IMR-90 (cell line): ENCODE data around the gene FKRP. TPM values are rescaled to one million over a fixed set of nuclear protein-coding genes. Genes with fewer than 3 reads are reported as not detected.

Experiments
- ATAC-seq: fragments of 200-7000 bp; cut with Tn5 transposase; 2 replicates; pipeline ENCODE4 v1.9.1; 2020; ENCODE audit warnings: low read depth, mild to moderate bottlenecking, moderate library complexity
- BruUV-seq: library from RNA; stranded (reverse); fragments of 400-500 nt; replicated peaks from 2 replicates; lab custom pipeline; 2021; lab: Mats Ljungman, UMichigan
- CTCF ChIA-PET: fragments of 300-600 bp; formaldehyde crosslinking; extraction: SDS; loops from one replicate; lab custom pipeline; 2021; ENCODE audit warnings: antibody characterized with exemption; lab: Yijun Ruan, JAX
- POLR2A ChIA-PET: fragments of 300-600 bp; sonication (Branson Sonifier 250); formaldehyde crosslinking; loops from one replicate; lab custom pipeline; 2022; ENCODE audit warnings: antibody characterized with exemption; ENCODE audit not compliant: unreplicated experiment; lab: Charles Lee
- DNase-seq: peaks from one replicate; pipeline ENCODE4 v3.0.0; 2013
- H2AFZ ChIP-seq: replicated peaks from 2 replicates; pipeline ENCODE3; 2013; ENCODE audit warnings: low read length, mild to moderate bottlenecking; ENCODE audit not compliant: poor library complexity
- H2AK5ac ChIP-seq: 2 replicates; pipeline ENCODE4 v1.6.1; 2013; ENCODE audit warnings: low read depth, low read length, inconsistent platforms
- H2AK9ac ChIP-seq: replicated peaks from 2 replicates; pipeline ENCODE3; 2013; ENCODE audit warnings: mild to moderate bottlenecking, low read depth, low read length, moderate library complexity; ENCODE audit not compliant: poor library complexity
- H2BK120ac ChIP-seq: 2 replicates; pipeline ENCODE4 v1.6.1; 2013; ENCODE audit warnings: low read depth, low read length, inconsistent platforms
- H2BK15ac ChIP-seq: 3 replicates; pipeline ENCODE4 v1.6.1; 2013; ENCODE audit warnings: low read depth, low read length, inconsistent platforms
- H2BK20ac ChIP-seq: 2 replicates; pipeline ENCODE4 v1.6.1; 2013; ENCODE audit warnings: low read depth, mild to moderate bottlenecking, inconsistent platforms, low read length, moderate library complexity
- H2BK5ac ChIP-seq: 2 replicates; pipeline ENCODE4 v1.6.1; 2013; ENCODE audit warnings: mild to moderate bottlenecking, low read depth, low read length, inconsistent platforms; ENCODE audit not compliant: poor library complexity, severe bottlenecking
- H3K14ac ChIP-seq: replicated peaks from 2 replicates; pipeline ENCODE4 v1.6.1; 2013; ENCODE audit warnings: low read depth, low read length, inconsistent platforms
- H3K18ac ChIP-seq: 2 replicates; pipeline ENCODE4 v1.6.1; 2013; ENCODE audit warnings: low read depth, low read length, control low read depth
- H3K23ac ChIP-seq: 2 replicates; pipeline ENCODE4 v1.6.1; 2013; ENCODE audit warnings: low read depth, low read length, inconsistent platforms
- H3K27ac ChIP-seq: 2 replicates; pipeline ENCODE4 v1.5.1; 2013; ENCODE audit warnings: mild to moderate bottlenecking, control low read depth, low read length; ENCODE audit not compliant: insufficient read depth
- H3K27me3 ChIP-seq: 2 replicates; pipeline ENCODE4 v1.6.1; 2013; ENCODE audit warnings: low read length; ENCODE audit not compliant: control insufficient read depth, insufficient read depth
- H3K36me3 ChIP-seq: 2 replicates; pipeline ENCODE4 v1.6.1; 2013; ENCODE audit warnings: low read length, mixed read lengths; ENCODE audit not compliant: control insufficient read depth, insufficient read depth
- H3K4ac ChIP-seq: 2 replicates; pipeline ENCODE4 v1.6.1; 2013; ENCODE audit warnings: low read depth, low read length, inconsistent platforms
- H3K4me1 ChIP-seq: 2 replicates; pipeline ENCODE4 v1.6.1; 2013; ENCODE audit warnings: low read length, mixed read lengths; ENCODE audit not compliant: control insufficient read depth, insufficient read depth
- H3K4me2 ChIP-seq: 2 replicates; pipeline ENCODE4 v1.6.1; 2013; ENCODE audit warnings: low read depth, mild to moderate bottlenecking, control low read depth, low read length, moderate library complexity
- H3K4me3 ChIP-seq: 2 replicates; pipeline ENCODE4 v1.5.1; 2013; ENCODE audit warnings: low read depth, mild to moderate bottlenecking, control low read depth, low read length, moderate library complexity; ENCODE audit not compliant: insufficient read depth
- H3K56ac ChIP-seq: 2 replicates; pipeline ENCODE4 v1.6.1; 2013; ENCODE audit warnings: low read length, inconsistent platforms; ENCODE audit not compliant: insufficient read depth; ENCODE audit errors: extremely low read depth
- H3K79me1 ChIP-seq, 2 experiments: 2 replicates each; pipeline ENCODE4 v1.6.1; 2013; ENCODE audit warnings: low read length in 2 of 2, inconsistent platforms in 1 of 2, low read depth in 1 of 2
- H3K9ac ChIP-seq: 2 replicates; pipeline ENCODE4 v1.6.1; 2013; ENCODE audit warnings: low read depth, low read length, control low read depth
- H3K9me1 ChIP-seq: 2 replicates; pipeline ENCODE4 v1.6.1; 2013; ENCODE audit warnings: low read length, inconsistent platforms; ENCODE audit not compliant: insufficient read depth
- H3K9me3 ChIP-seq: 2 replicates; pipeline ENCODE4 v1.6.1; 2013; ENCODE audit warnings: low read length; ENCODE audit not compliant: control insufficient read depth, insufficient read depth
- H4K20me1 ChIP-seq: 2 replicates; pipeline ENCODE4 v1.6.1; 2013; ENCODE audit warnings: low read length, inconsistent platforms; ENCODE audit not compliant: insufficient read depth
- H4K5ac ChIP-seq: 2 replicates; pipeline ENCODE4 v1.6.1; 2013; ENCODE audit warnings: mild to moderate bottlenecking, low read depth, low read length, control low read depth
- H4K8ac ChIP-seq, 2 experiments: 2 replicates each; pipeline ENCODE4 v1.6.1; 2013; ENCODE audit warnings: low read depth in 2 of 2, low read length in 2 of 2, control low read depth in 1 of 2, inconsistent platforms in 1 of 2
- H4K91ac ChIP-seq: 2 replicates; pipeline ENCODE4 v1.6.1; 2013; ENCODE audit warnings: low read depth, low read length, inconsistent platforms; ENCODE audit not compliant: insufficient read depth
- BHLHE40 ChIP-seq: fragments of 150-350 bp; IDR thresholded peaks from 2 replicates; pipeline ENCODE4 v1.6.1; 2016; ENCODE audit warnings: mild to moderate bottlenecking, low read depth, low read length
- CEBPB ChIP-seq: IDR thresholded peaks from 2 replicates; pipeline ENCODE4 v1.6.1; 2012; ENCODE audit warnings: low read depth, low read length, improper control_type of control experiment
- CHD1 ChIP-seq: IDR thresholded peaks from 2 replicates; pipeline ENCODE4 v1.6.1; 2012; ENCODE audit warnings: low read depth, low read length, improper control_type of control experiment
- ELK1 ChIP-seq: fragments of 150-350 bp; IDR thresholded peaks from 2 replicates; pipeline ENCODE4 v1.6.1; 2016; ENCODE audit warnings: low read depth, mild to moderate bottlenecking, low read length, moderate library complexity, borderline replicate concordance
- FOS ChIP-seq: fragments of 150-350 bp; IDR thresholded peaks from 2 replicates; pipeline ENCODE4 v1.6.1; 2016; ENCODE audit warnings: low read depth, low read length
- MAFK ChIP-seq: IDR thresholded peaks from 2 replicates; pipeline ENCODE4 v1.6.1; 2012; ENCODE audit warnings: low read depth, low read length, improper control_type of control experiment
- MAZ ChIP-seq: IDR thresholded peaks from 2 replicates; pipeline ENCODE4 v1.6.1; 2012; ENCODE audit warnings: low read depth, mild to moderate bottlenecking, low read length, improper control_type of control experiment, moderate library complexity, borderline replicate concordance
- MXI1 ChIP-seq: IDR thresholded peaks from 2 replicates; pipeline ENCODE4 v1.6.1; 2012; ENCODE audit warnings: low read depth, mild to moderate bottlenecking, low read length, moderate library complexity, borderline replicate concordance
- NFE2L2 ChIP-seq: fragments of 150-350 bp; IDR thresholded peaks from 2 replicates; pipeline ENCODE4 v1.6.1; 2016; ENCODE audit warnings: low read depth, mild to moderate bottlenecking, low read length
- POLR2A ChIP-seq: IDR thresholded peaks from 2 replicates; pipeline ENCODE4 v1.6.1; 2012; ENCODE audit warnings: mild to moderate bottlenecking, low read depth, low read length
- RAD21 ChIP-seq: IDR thresholded peaks from 2 replicates; pipeline ENCODE4 v1.6.1; 2012; ENCODE audit warnings: low read length, improper control_type of control experiment
- RCOR1 ChIP-seq: IDR thresholded peaks from 2 replicates; pipeline ENCODE4 v1.6.1; 2012; ENCODE audit warnings: mild to moderate bottlenecking, low read length, improper control_type of control experiment; ENCODE audit not compliant: insufficient replicate concordance
- RFX5 ChIP-seq: IDR thresholded peaks from 2 replicates; pipeline ENCODE4 v1.8.0; 2012; ENCODE audit warnings: low read depth, mild to moderate bottlenecking, low read length, moderate library complexity
- SMC3 ChIP-seq: fragments of 150-350 bp; IDR thresholded peaks from 2 replicates; pipeline ENCODE4 v1.6.1; 2016; ENCODE audit warnings: low read depth, mild to moderate bottlenecking, antibody characterized with exemption, low read length, moderate library complexity
- USF2 ChIP-seq: fragments of 150-350 bp; IDR thresholded peaks from 2 replicates; pipeline ENCODE4 v1.6.1; 2017; ENCODE audit warnings: mild to moderate bottlenecking, antibody characterized with exemption, low read length, low read depth
- WGBS, 2 experiments: methylation state at CpG; one replicate each; pipeline versions ENCODE4 v1.1.5 to v1.1.7; 2013; ENCODE audit warnings: missing lambda C conversion rate in 2 of 2; ENCODE audit not compliant: insufficient read length in 1 of 2; ENCODE audit errors: extremely low coverage in 2 of 2; 5-methylcytosine and 5-hydroxymethylcytosine counted together
- dilution Hi-C: fragments of 300-500 bp; cut with HindIII; formaldehyde crosslinking; loops from one replicate; pipeline ENCODE4 v1.14.3; 2018; ENCODE audit warnings: low sequenced_read_pairs; ENCODE audit not compliant: unreplicated experiment
- in situ Hi-C: fragments of 300-500 bp; cut with MboI; formaldehyde crosslinking; loops from 3 replicates; pipeline ENCODE4 v1.14.3; 2019; ENCODE audit warnings: low sequenced_read_pairs, inconsistent platforms, mixed read lengths
- intact Hi-C: fragments of 100-400 bp; cut with micrococcal nuclease; formaldehyde crosslinking; loops from 2 replicates; pipeline ENCODE4 v1.10.0; 2022
- polyA plus RNA-seq, 3 experiments: library from polyadenylated mRNA; depleted of rRNA; stranded (reverse); fragments of >200 nt; gene quantifications; 2 replicates each; pipeline ENCODE4 v1.2.3, GENCODE V29; 2012; ENCODE audit warnings: low replicate concordance in 1 of 3
- total RNA-seq: library from RNA; depleted of rRNA; stranded (reverse); fragments of >200 nt; gene quantifications from 2 replicates; pipeline ENCODE4 v1.2.3, GENCODE V29; 2012
- TF ChIP-seq, protein P1 (sequence below): conservative IDR thresholded peaks from 2 replicates; pipeline ENCODE4 v1.5.1; 2012; ENCODE audit warnings: mild to moderate bottlenecking, low read depth, low read length, improper control_type of control experiment

The FKRP gene
- total and polyA plus RNA-seq, 2 of the 4 experiments (the other 2 are of a cell fraction): 6.1 to 25.3 TPM

DNA sequence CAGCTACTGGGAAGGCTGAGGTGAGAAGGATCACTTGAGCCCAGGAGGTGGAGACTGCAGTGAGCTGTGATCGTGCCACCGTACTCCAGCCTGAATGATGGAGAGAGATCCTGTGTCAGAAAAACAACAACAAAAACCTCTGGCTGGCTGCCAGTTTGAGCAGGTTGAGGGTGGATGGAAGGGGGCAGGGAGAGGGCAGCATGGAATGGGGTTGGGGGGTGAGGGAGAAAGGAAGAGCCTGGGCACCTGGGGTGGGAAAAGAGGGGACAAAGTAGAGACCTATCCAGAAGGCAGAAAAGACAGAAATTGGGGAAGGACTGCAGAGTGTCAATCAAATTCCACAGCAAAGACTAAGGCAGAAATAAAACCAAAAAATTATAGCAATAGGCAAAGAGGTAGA, 37.8 kb downstream of the FKRP start:
- peak overlapping the region; percentile 100 for H4K91ac ChIP-seq
- no peak for ATAC-seq
- H3K36me3 ChIP-seq: peaks cover 53% of the 10 kb centered on the region

More for the DNA sequence above, 37.8 kb downstream of the FKRP start:
- no TSS peak for BruUV-seq
- ChIA-PET CTCF (no interaction called here), POLR2A (no interaction called here)
- Histone ChIP-seq H3K14ac (peak overlapping the region; percentile 99), H4K20me1 (peaks cover 80% of the 10 kb centered on the region), H3K79me1 (peaks cover 29 to 70% of the 10 kb centered on the region in 2 experiments), H2AK5ac (peak overlapping the region; percentile 97), H3K4me1 (peaks cover 10% of the 10 kb centered on the region), H3K23ac (peak overlapping the region; percentile 97), H3K9ac (peak overlapping the region; percentile 86), H3K56ac (peak overlapping the region; percentile 96; the same call in 1 of the 2 replicates), H3K4me3 (peak overlapping the region; percentile 36; the same call in 1 of the 2 replicates), H3K9me1 (peaks cover 9% of the 10 kb centered on the region; the same call in 1 of the 2 replicates), H3K4me2 (peak overlapping the region; percentile 80), H4K8ac (peak overlapping the region; percentile 63 to 97; a peak in 3 of 4 replicates), H3K27me3 (no peaks in the 10 kb centered on the region), H2BK120ac (peak overlapping the region; percentile 97), H3K27ac (peak overlapping the region; percentile 89; the same call in 1 of the 2 replicates), H2BK20ac (peak overlapping the region; percentile 95), H4K5ac (peak overlapping the region; percentile 65; the same call in 1 of the 2 replicates), H2BK15ac (peak overlapping the region; percentile 62; the same call in 2 of the 3 replicates), H2BK5ac (peak overlapping the region; percentile 90), H3K9me3 (no peaks in the 10 kb centered on the region), H3K4ac (peak overlapping the region; percentile 100), H3K18ac (peak overlapping the region; percentile 77), H2AFZ (no peak overlapping the region), H2AK9ac (peak overlapping the region; percentile 52)
- dilution Hi-C loops (no loop called here), in situ Hi-C loops (loop anchor here (10.0 kb wide), 1 partner anchor 61 kb away; no protein-coding TSS in a partner anchor), intact Hi-C loops (loop anchor here (1.0 kb wide), 1 partner anchor 23 kb away; no protein-coding TSS in a partner anchor)
- DNase-seq: no peak
- WGBS, 2 experiments: 45% methylated on average over 2 of the region's 2 CpGs; no CpG with 5 or more reads in 1 of the 2 experiments
- TF ChIP-seq MXI1: no peak
- no peak for TF ChIP-seq POLR2A
- no peak for TF ChIP-seq USF2
- no peak for TF ChIP-seq MAFK
- no peak for TF ChIP-seq BHLHE40
- TF ChIP-seq MAZ: no peak
- no peak for TF ChIP-seq RFX5
- no peak for TF ChIP-seq FOS
- TF ChIP-seq, protein P1, sequence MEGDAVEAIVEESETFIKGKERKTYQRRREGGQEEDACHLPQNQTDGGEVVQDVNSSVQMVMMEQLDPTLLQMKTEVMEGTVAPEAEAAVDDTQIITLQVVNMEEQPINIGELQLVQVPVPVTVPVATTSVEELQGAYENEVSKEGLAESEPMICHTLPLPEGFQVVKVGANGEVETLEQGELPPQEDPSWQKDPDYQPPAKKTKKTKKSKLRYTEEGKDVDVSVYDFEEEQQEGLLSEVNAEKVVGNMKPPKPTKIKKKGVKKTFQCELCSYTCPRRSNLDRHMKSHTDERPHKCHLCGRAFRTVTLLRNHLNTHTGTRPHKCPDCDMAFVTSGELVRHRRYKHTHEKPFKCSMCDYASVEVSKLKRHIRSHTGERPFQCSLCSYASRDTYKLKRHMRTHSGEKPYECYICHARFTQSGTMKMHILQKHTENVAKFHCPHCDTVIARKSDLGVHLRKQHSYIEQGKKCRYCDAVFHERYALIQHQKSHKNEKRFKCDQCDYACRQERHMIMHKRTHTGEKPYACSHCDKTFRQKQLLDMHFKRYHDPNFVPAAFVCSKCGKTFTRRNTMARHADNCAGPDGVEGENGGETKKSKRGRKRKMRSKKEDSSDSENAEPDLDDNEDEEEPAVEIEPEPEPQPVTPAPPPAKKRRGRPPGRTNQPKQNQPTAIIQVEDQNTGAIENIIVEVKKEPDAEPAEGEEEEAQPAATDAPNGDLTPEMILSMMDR: no peak
- TF ChIP-seq SMC3: no peak
- TF ChIP-seq RCOR1: no peak
- no peak for TF ChIP-seq RAD21
- TF ChIP-seq ELK1: no peak
- TF ChIP-seq CHD1: no peak
- no peak for TF ChIP-seq NFE2L2
- no peak for TF ChIP-seq CEBPB
